Measurements from ENCODE around the gene OR52R1.
"Not testable (repeated sequence)": the region's sequence is repeated elsewhere in the genome, so short reads cannot be mapped to it uniquely, and the experiment has no call there.

OR52R1 gene
- total RNA-seq, result 0 to 0.88 (median 0) reads per million in 17 experiments

- no peak for DNase-seq
These were observed at the start of gene OR52R1 for GRCh38 chr11:4804280-4804679. Gene OR52R1 (minus strand): TSS chr11:4804380. CDS start chr11:4804380, 0 bp downstream.

- no peak for DNase-seq
These were observed 46.9 kb upstream of the OR52R1 start for GRCh38 chr11:4851033-4851432.

- DNase-seq, result no peak
These were observed 44.8 kb upstream of the OR52R1 start, which contains the start of gene OR51S1 for GRCh38 chr11:4848908-4849532. Gene OR51S1 (minus strand): TSS chr11:4849208. CDS start chr11:4849208, 0 bp downstream.

- no peak for DNase-seq
These were observed 35.8 kb upstream of the OR52R1 start for GRCh38 chr11:4839851-4840549.

- DNase-seq, result no peak
These were observed 26.7 kb upstream of the OR52R1 start for GRCh38 chr11:4830909-4831308.

GRCh38 chr11:4830346-4830745 lies 26.2 kb upstream of the OR52R1 start:
- no peak for DNase-seq

- peak in 1 of 4 experiments; percentile 1 for DNase-seq
These were observed 22.2 kb upstream of the OR52R1 start for GRCh38 chr11:4826425-4826824.

- DNase-seq, result no peak
These were observed 21.0 kb upstream of the OR52R1 start for GRCh38 chr11:4825132-4825531.

- no peak for DNase-seq
These were observed 16.8 kb upstream of the OR52R1 start, which contains the start of gene OR51F2 for GRCh38 chr11:4821021-4821420. Gene OR51F2 (plus strand): TSS chr11:4821321. CDS start chr11:4821422, 101 bp downstream.

GRCh38 chr11:4809246-4809645 lies 5.1 kb upstream of the OR52R1 start:
- DNase-seq, result no peak

GRCh38 chr11:4808476-4808875 lies 4.3 kb upstream of the OR52R1 start:
- no peak for DNase-seq

- DNase-seq, result not testable (repeated sequence)
These were observed 2.9 kb downstream of the OR52R1 start for GRCh38 chr11:4801316-4801715.

- DNase-seq, result no peak
These were observed 5.6 kb downstream of the OR52R1 start for GRCh38 chr11:4798427-4799183.

GRCh38 chr11:4797206-4797605 lies 7.0 kb downstream of the OR52R1 start:
- peak in 1 of 4 experiments; percentile 0 for DNase-seq

GRCh38 chr11:4782454-4782853 lies 21.7 kb downstream of the OR52R1 start:
- no peak for DNase-seq

- no peak for DNase-seq
These were observed 34.3 kb downstream of the OR52R1 start, which contains the start of gene OR51F1 for GRCh38 chr11:4769838-4770237. Gene OR51F1 (minus strand): TSS chr11:4769938. CDS start chr11:4769938, 0 bp downstream.

- DNase-seq, result no peak
These were observed 36.1 kb downstream of the OR52R1 start for GRCh38 chr11:4768094-4768493.

- DNase-seq, result no peak
These were observed 37.6 kb downstream of the OR52R1 start for GRCh38 chr11:4766420-4767043.

GRCh38 chr11:4763096-4763495 lies 41.1 kb downstream of the OR52R1 start:
- no peak for DNase-seq

Measured in suppressor macrophage (primary cell).